ENCODE results near the gene FLYWCH1.
A peak's percentile ranks its signal among the peaks of the same experiment; 100 is the strongest.

FLYWCH1 gene

DNA sequence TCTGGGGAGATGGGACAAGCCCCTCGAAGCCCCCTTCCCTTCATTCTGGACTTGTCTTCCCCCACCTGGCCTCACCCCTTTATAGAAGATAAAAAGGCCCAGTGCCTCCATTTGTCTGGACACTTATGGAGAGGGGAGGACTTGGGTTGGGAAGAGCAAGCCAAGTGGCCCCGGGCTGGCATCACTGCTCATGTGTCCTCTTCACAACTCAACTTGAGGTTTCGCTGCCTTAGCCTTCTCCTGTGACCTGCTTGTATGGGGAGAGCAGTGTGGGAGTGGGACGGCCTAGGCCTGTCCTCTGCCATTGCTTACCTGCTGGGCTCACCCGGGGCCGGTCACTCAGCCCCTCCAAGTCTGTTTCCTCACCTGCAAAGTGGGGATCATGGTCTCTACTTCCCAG is 58.8 kb downstream of the FLYWCH1 start:
- no peak for DNase-seq

DNA sequence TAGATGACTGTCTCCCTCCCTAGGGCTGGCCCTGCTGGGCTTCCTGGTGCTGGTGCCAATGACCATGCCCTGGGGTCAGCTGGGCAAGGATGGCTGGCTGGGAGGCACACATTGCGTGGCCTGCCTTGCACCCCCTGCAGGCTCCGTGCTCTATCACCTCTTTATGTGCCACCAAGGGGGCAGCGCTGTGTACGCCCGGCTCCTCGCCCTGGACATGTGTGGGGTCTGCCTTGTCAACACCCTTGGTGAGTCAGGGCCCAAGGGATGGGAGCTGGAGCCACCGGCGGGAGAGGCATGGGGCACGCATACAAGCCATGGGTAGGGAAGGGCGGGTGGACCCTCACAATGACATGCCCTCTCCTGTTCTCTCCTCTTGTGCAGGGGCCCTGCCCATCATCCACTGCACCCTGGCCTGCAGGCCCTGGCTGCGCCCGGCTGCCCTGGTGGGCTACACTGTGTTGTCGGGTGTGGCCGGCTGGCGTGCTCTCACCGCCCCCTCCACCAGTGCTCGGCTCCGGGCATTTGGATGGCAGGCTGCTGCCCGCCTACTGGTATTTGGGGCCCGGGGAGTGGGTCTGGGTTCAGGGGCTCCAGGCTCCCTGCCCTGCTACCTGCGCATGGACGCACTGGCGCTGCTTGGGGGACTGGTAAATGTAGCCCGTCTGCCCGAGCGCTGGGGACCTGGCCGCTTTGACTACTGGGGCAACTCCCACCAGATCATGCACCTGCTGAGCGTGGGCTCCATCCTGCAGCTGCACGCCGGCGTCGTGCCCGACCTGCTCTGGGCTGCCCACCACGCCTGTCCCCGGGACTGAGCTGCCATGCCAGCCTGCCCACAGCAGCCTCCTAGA is 59.6 kb downstream of the FLYWCH1 start:
- no peak for DNase-seq

- no peak for DNase-seq
Observed at GRCh38 chr16:2971985-2972784, 60.5 kb downstream of the FLYWCH1 start.

GRCh38 chr16:2973093-2973492 is 61.4 kb downstream of the FLYWCH1 start:
- no peak for DNase-seq

- no peak for DNase-seq
Observed at GRCh38 chr16:2973605-2974318, 62.0 kb downstream of the FLYWCH1 start.

- no peak for DNase-seq
Observed at GRCh38 chr16:2974319-2975056, 62.8 kb downstream of the FLYWCH1 start.

DNA sequence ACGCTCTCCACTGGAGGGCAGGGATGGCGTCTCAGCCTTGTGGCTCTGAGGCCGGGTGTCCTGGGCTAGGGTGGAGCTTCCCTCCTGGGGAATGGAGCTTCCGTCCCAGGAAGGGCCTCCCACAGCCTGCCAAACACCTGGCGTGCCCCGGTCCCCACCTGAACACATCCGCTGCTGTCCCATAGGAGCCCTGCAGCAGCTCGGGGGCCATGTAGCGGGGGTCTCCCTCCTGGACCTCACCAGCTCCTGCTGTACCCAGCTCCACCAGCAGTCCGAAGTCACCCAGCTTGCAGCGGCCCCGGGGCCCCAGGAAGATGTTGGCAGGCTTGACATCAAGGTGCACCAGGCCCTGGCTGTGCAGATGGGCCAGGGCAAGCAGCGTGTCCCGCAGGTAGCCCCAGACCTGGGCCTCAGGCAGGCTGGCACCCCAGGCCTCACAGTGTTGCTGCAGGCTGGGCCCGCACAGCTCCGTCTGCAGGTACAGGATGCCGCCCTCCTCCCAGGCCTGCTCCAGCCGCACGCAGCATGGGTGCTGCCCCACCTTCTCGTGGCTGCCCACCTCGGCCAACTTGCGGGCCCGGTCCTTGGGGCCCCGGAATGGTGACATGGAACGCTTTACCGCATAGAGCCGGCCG is 63.5 kb downstream of the FLYWCH1 start:
- no peak for DNase-seq

GRCh38 chr16:2976201-2976600 is 64.5 kb downstream of the FLYWCH1 start:
- DNase-seq: no peak

DNA sequence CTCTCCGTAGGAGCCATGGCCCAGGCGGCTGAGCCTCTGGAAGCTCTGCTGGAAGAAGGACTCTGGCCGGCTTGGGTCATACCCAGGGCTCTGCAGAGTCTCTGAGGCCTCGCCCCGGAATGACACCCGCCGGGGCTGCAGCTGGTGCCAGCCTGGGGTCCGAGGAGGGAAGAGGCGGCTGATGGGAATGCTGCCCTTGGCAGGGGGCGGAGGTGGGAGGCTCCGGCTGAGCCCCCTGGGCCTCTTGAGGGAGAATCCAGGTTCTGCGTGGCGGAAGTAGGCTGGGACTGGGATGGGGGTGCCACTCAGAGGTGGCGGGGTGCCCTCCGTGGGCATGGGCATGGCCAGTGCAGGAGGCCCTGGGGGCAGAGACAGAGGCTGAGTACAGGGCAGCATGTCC is 64.9 kb downstream of the FLYWCH1 start:
- no peak for DNase-seq

DNA sequence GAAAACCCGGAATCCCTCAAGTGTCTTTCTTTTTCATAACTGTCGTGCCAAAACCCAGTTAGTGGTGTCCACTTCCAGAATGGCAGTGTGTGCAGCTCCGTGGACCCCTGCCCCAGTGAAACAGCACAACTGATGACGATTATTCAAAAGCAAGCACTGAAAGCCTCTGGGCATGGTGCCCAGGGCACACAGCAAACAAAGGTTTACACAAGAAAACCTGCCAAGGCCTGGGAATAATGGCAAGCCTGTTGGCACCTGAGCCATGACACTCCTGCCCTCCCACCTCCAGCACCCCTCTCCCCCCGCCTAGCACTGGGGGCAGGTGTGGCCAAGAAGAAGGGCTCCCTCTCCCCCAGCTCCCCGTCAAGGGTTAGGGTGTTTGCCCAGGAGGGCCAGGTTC is 65.7 kb downstream of the FLYWCH1 start:
- no peak for DNase-seq

DNA sequence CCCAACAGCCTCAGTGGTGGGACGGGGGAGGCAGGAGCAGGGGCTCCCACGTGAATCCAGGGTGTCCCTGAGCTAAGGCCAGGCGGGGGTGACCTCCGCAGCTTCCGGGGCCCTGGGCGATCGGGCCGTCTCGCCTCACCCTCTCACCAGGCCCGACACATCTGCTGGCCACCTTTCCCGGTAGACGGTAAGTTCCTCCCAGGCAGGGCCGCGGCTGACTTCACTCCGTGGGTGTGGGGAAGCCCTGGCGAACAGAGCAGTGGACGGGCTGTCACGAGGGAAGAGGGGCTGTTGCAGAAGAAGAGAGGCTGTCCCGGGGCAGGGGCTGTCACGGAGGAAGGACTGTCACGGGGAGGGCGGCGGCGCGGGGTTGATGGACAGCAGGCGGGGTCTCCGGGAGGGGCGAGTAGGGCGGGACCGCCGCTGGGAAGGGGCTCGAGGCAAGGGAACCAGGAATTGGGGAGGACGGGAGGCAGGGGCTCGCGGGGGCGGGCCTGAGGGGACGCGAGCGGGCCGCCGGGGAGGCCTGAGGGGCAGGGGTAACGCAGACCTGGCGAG is 68.0 kb downstream of the FLYWCH1 start:
- DNase-seq: no peak

DNA sequence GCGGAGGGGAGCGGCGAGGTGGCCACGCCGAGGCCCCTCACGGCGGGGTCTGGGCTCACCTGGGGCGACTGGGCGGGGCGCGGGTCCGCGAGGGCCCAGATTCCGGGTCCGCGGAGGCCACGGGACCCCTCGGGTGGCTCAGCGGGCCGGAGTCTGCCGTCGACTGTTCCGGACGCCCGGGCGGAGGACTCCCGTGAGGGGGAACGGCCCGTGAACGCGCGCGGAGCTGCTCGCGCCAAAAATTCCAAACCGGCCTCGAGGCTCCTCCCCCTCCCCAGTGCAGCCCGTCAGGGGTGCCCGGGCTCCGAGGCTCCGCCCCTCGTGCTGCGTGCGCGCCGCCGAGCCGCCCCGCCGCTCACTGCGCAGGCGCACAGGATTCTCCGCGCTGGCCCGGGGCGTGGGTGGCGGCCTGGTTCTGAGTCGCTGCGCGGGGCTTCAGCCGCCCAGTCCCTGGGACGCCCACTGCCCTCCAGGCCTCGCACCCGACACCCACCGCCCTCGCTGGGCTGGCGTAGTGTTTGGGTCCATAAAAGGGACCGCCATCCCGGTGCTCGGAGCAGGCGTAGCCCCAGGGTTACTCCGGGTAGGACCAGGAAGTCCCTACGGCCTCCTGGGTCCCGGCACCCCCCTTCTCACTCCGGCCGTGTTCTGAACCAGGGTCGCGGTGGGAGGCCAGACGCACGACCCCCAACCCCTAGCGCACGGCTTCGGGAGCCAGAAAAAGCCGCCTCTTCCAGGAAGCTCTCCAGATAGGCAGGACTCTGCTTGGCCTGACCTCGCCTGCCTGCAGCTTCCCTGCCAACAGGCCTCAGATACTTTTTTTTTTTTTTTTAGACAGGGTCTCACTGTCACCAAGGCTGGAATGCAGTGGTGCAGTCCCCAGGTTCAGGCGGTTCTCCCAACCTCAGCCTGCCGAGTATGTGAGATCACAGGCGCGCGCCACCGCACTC is 68.8 kb downstream of the FLYWCH1 start, which contains the start of gene PKMYT1:
Gene PKMYT1, minus strand, starts transcription at position 220 of the 950 bp plus-strand sequence. CDS start 789 bp downstream, outside the sequence.
- peak; percentile 95 for DNase-seq

DNA sequence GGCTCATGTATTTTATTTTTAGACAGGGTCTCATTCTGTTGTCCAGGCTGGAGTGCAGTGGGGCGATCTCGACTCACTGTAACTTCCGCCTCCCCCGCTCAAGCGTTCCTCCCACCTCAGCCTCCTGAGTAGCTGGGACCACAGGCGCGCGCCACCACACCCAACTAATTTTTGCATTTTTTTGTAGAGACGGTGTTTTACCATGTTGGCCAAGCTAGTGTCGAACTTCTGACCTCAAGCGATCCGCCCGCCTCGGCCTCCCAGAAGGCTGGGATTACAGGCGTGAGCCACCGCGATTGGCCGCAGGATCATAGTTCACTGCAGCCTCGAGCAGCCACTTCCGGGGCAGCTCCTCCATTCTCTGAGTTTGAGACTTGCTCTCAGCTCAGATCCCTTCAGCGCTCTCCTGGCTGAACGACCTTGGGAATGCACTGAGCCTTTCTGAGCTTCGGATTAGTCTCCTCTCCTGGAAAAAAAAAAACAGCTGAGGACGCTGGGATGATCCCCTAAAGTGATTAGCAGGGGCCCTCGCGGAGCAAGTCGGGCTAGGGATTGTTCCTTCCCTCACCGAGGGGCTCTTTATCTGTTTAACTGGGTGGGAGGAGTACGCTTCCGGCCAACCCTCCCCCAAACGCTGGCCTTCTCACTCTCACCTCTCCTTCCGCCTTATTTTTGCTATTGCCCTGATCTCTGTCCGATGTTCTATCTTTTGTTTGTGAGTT is 69.6 kb downstream of the FLYWCH1 start:
- DNase-seq: no peak

GRCh38 chr16:2981899-2982250 is 70.1 kb downstream of the FLYWCH1 start:
- DNase-seq: no peak

DNA sequence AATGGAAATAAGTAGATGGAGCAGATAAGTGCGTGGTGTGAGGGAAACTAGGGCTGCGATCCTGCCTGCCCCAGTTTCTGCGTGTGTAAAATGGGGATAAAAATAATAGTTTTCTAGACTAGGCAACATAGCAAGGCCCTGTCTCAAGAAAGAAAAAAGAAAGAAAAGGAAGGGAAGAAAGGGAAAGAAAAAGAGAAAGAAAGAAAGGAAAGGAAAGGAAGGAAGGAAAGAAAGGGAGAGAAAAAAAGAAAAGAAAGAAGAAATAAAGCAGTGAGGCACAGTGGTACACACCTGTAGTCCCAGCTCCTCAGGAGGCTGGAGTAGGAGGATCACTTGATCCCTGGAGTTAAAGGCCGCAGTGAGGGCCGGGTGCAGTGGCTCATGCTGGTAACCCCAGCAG is 70.7 kb downstream of the FLYWCH1 start:
- DNase-seq: no peak

GRCh38 chr16:2983706-2984136 is 72.0 kb downstream of the FLYWCH1 start:
- peak; percentile 70 for DNase-seq

DNA sequence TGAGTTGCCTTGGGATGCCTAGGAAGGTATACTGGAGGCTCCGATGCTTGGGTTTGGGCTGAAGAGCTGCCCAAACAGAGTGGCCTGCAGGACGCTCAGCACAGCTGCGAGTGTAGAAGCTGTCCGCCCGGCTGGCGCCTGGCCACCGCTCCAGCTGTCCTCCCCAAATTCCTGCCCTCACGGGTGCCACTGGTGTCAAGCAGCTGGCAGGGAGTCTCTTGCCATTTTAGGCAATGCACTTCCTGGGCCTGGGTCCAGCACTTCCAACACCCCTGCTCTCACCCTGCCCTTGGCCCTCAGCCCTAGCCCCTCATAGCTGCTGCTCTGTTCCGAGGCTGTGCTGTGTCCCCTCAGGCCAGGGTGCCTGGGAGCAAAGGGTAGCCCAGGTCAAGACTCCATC is 73.7 kb downstream of the FLYWCH1 start:
- DNase-seq: no peak

DNA sequence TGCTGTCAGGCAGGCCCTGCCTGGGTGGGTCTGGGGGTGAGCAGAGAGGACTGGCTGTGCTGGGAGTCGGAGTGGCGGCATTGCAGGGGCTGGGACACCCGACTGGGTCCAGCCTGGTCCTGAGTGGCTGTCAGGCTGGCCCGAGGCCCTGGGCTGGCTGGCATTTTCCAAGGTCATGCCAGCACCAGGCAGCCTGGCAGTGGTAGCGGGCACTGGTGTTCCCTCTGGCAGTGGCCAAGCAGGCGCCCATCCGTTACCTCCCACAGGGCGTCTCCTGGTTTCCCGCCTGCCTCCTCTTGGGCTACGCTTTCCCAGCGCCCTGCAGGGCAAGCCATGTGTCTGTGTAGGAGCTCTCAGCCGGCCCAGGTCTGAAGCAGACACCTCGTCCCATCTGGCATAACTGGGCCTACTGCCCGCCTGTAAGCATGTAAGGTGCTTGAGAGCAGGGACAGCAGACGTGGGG is 74.2 kb downstream of the FLYWCH1 start:
- DNase-seq: no peak

- no peak for DNase-seq
Observed at GRCh38 chr16:2986623-2987188, 75.0 kb downstream of the FLYWCH1 start.

Measured in CD4-positive, alpha-beta T cell treated with Interleukin-6 for 4 hours (primary cell).